HepG2 (cell line): ENCODE results near the gene P2RX3. TPM values are rescaled to one million over a fixed set of nuclear protein-coding genes. Genes with fewer than 3 reads are reported as not detected.
A peak's percentile ranks its signal among the peaks of the same experiment; 100 is the strongest.

Source experiments
- BRD4 ChIP-seq: sonication (generic); formaldehyde crosslinking; IDR thresholded peaks from 2 replicates; pipeline ENCODE4 v1.4.0; 2020; ENCODE audit warnings: missing genetic modification reagents
- EEA1 ChIP-seq: sonication (generic); formaldehyde crosslinking; IDR thresholded peaks from 2 replicates; pipeline ENCODE4 v1.5.1; 2020; ENCODE audit warnings: mild to moderate bottlenecking, missing genetic modification reagents, borderline replicate concordance
- EED ChIP-seq: sonication (generic); formaldehyde crosslinking; IDR thresholded peaks from 2 replicates; pipeline ENCODE4 v1.5.0; 2020; ENCODE audit warnings: mild to moderate bottlenecking, missing genetic modification reagents
- FOXO1 ChIP-seq: sonication (generic); formaldehyde crosslinking; IDR thresholded peaks from 2 replicates; pipeline ENCODE4 v1.4.0; 2020; ENCODE audit warnings: missing genetic modification reagents
- IKZF4 ChIP-seq: sonication (generic); formaldehyde crosslinking; IDR thresholded peaks from 2 replicates; pipeline ENCODE4 v1.5.1; 2020; ENCODE audit warnings: borderline replicate concordance, mild to moderate bottlenecking, low read depth, missing genetic modification reagents; ENCODE audit errors: not compliant biosample characterization
- KLF13 ChIP-seq: sonication (generic); formaldehyde crosslinking; IDR thresholded peaks from 2 replicates; pipeline ENCODE4 v1.4.0; 2020; ENCODE audit warnings: mild to moderate bottlenecking, missing genetic modification reagents
- MEIS2 ChIP-seq: sonication (generic); formaldehyde crosslinking; IDR thresholded peaks from 2 replicates; pipeline ENCODE4 v1.9.0; 2021; ENCODE audit warnings: mild to moderate bottlenecking, missing genetic modification reagents
- PTBP1 ChIP-seq: fragments of 200-400 bp; formaldehyde crosslinking; IDR thresholded peaks from 2 replicates; pipeline ENCODE4 v1.6.1; 2018; ENCODE audit warnings: low read length, low read depth; ENCODE audit not compliant: poor library complexity, severe bottlenecking
- SALL1 ChIP-seq: sonication (generic); formaldehyde crosslinking; IDR thresholded peaks from 2 replicates; pipeline ENCODE4 v1.8.0; 2022; ENCODE audit warnings: mild to moderate bottlenecking, missing genetic modification reagents
- ZNF775 ChIP-seq: sonication (generic); formaldehyde crosslinking; IDR thresholded peaks from 2 replicates; pipeline ENCODE4 v1.4.0; 2020; ENCODE audit warnings: missing genetic modification reagents, mild to moderate bottlenecking, moderate library complexity, borderline replicate concordance
- ZNF782 ChIP-seq: sonication (generic); formaldehyde crosslinking; IDR thresholded peaks from 2 replicates; pipeline ENCODE4 v1.4.0; 2020; ENCODE audit warnings: missing genetic modification reagents, mild to moderate bottlenecking, borderline replicate concordance
- polyA plus RNA-seq, 8 experiments: library from polyadenylated mRNA; depleted of rRNA in 3 of 8; stranded (reverse) in 7 of 8; unstranded in 1 of 8; fragments of >200 nt; fragmentation: Illumina TruSeq in 4 of 8; extraction: Trizol in 4 of 8; gene quantifications; 2 replicates each; pipeline versions ENCODE4 v1.2.1 to v1.2.3, GENCODE V29; 2011 to 2016; ENCODE audit warnings: low read depth in 4 of 8, missing spikeins in 1 of 8, mixed read lengths in 1 of 8; ENCODE audit not compliant: insufficient read depth in 1 of 8
- total RNA-seq, 5 experiments: library from RNA; depleted of rRNA; stranded (reverse); fragments of >200 nt; fragmentation: Illumina TruSeq; extraction: Trizol; gene quantifications; 2 replicates each; pipeline ENCODE4 v1.2.3, GENCODE V29; 2016; ENCODE audit warnings: low read depth in 1 of 5
- TF ChIP-seq, protein P1 (sequence below): sonication (generic); formaldehyde crosslinking; IDR thresholded peaks from 2 replicates; pipeline ENCODE4 v1.4.0; 2020; ENCODE audit warnings: mild to moderate bottlenecking, missing genetic modification reagents
- TF ChIP-seq, protein P2 (sequence below): sonication (generic); formaldehyde crosslinking; conservative IDR thresholded peaks from 2 replicates; pipeline ENCODE4 v1.8.0; 2022; ENCODE audit warnings: missing genetic modification reagents
- TF ChIP-seq, protein P3 (sequence below): sonication (generic); formaldehyde crosslinking; IDR thresholded peaks from 2 replicates; pipeline ENCODE4 v1.4.0; 2020; ENCODE audit warnings: missing genetic modification reagents
- TF ChIP-seq, protein P4 (sequence below): sonication (generic); formaldehyde crosslinking; IDR thresholded peaks from 2 replicates; pipeline ENCODE4 v1.8.0; 2022; ENCODE audit warnings: missing genetic modification reagents, mild to moderate bottlenecking, inconsistent platforms, borderline replicate concordance
- TF ChIP-seq, protein P5 (sequence below): sonication (generic); formaldehyde crosslinking; IDR thresholded peaks from 2 replicates; pipeline ENCODE4 v1.5.1; 2020; ENCODE audit warnings: mild to moderate bottlenecking, missing genetic modification reagents, moderate library complexity
- TF ChIP-seq, protein P6 (sequence below): sonication (generic); formaldehyde crosslinking; IDR thresholded peaks from 2 replicates; pipeline ENCODE4 v1.8.0; 2022; ENCODE audit warnings: low read depth, missing genetic modification reagents
- TF ChIP-seq, protein P7 (sequence below): sonication (generic); formaldehyde crosslinking; IDR thresholded peaks from 2 replicates; pipeline ENCODE4 v1.5.1; 2020; ENCODE audit warnings: missing genetic modification reagents, mild to moderate bottlenecking, borderline replicate concordance

Gene P2RX3
- total and polyA plus RNA-seq, 2 of the 13 experiments (the other 11 are each of a cell fraction or from before 2014, with no cell fraction given), result 0.08 TPM; not detected in 1

DNA sequence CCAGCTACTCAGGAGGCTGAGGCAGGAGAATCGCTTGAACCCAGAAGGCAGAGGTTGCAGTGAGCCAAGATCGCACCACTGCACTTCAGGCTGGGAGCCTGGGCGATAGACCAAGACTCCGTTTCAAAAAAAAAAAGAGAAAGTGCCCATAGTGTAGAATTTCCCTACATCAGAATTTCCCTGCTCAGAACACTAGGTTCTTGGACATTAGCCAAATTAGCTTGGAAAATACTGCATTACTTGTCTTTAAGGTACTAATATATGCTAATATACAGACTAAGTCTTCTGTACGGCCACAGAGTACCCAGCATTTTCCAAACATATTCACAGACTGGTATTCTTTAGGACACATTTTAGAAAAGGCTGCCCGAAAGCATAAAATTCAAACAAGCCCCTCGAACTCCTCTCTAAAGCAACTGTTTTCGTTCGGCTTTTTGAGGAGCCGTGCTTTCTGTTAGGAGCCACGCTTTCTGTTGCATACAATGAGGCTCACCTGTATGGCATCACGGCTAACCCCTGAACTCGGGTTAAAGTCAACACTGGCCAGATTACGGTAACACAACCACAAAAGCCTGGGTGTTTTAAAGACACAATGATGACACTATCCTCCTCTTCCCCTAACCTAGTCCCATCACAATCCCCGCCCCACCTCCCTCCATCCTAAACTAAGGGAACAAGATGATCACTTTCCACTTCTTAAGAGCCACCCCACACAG is 31.8 kb upstream of the P2RX3 start (continued):
- TF ChIP-seq, protein P1, sequence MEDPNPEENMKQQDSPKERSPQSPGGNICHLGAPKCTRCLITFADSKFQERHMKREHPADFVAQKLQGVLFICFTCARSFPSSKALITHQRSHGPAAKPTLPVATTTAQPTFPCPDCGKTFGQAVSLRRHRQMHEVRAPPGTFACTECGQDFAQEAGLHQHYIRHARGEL, result no peak
- TF ChIP-seq SALL1 (CRISPR knock-in tag) (no peak), FOXO1 (peak; percentile 49; the same call in 1 of the 2 replicates), PTBP1 (no peak), ZNF775 (CRISPR knock-in tag) (no peak), KLF13 (CRISPR knock-in tag) (no peak), EED (CRISPR knock-in tag) (no peak), ZNF782 (CRISPR knock-in tag) (no peak), EEA1 (CRISPR knock-in tag) (no peak), MEIS2 (no peak), BRD4 (CRISPR knock-in tag) (no peak), IKZF4 (CRISPR knock-in tag) (no peak)
- TF ChIP-seq, protein P2, sequence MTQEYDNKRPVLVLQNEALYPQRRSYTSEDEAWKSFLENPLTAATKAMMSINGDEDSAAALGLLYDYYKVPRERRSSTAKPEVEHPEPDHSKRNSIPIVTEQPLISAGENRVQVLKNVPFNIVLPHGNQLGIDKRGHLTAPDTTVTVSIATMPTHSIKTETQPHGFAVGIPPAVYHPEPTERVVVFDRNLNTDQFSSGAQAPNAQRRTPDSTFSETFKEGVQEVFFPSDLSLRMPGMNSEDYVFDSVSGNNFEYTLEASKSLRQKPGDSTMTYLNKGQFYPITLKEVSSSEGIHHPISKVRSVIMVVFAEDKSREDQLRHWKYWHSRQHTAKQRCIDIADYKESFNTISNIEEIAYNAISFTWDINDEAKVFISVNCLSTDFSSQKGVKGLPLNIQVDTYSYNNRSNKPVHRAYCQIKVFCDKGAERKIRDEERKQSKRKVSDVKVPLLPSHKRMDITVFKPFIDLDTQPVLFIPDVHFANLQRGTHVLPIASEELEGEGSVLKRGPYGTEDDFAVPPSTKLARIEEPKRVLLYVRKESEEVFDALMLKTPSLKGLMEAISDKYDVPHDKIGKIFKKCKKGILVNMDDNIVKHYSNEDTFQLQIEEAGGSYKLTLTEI (CRISPR knock-in tag), result no peak
- TF ChIP-seq, protein P3, sequence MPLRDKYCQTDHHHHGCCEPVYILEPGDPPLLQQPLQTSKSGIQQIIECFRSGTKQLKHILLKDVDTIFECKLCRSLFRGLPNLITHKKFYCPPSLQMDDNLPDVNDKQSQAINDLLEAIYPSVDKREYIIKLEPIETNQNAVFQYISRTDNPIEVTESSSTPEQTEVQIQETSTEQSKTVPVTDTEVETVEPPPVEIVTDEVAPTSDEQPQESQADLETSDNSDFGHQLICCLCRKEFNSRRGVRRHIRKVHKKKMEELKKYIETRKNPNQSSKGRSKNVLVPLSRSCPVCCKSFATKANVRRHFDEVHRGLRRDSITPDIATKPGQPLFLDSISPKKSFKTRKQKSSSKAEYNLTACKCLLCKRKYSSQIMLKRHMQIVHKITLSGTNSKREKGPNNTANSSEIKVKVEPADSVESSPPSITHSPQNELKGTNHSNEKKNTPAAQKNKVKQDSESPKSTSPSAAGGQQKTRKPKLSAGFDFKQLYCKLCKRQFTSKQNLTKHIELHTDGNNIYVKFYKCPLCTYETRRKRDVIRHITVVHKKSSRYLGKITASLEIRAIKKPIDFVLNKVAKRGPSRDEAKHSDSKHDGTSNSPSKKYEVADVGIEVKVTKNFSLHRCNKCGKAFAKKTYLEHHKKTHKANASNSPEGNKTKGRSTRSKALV (CRISPR knock-in tag), result no peak
- TF ChIP-seq, protein P4, sequence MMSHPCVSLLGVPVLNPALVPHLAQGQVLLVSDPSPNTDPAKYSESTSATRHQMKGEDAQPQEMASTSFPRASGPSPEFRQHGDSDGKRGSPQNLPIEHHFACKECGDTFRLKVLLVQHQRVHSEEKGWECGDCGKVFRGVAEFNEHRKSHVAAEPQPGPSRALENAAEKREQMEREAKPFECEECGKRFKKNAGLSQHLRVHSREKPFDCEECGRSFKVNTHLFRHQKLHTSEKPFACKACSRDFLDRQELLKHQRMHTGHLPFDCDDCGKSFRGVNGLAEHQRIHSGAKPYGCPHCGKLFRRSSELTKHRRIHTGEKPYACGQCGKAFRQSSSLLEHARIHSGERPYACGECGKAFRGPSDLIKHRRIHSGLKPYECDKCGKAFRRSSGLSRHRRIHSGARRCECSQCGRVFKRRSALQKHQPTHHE (CRISPR knock-in tag), result no peak
- TF ChIP-seq, protein P5, sequence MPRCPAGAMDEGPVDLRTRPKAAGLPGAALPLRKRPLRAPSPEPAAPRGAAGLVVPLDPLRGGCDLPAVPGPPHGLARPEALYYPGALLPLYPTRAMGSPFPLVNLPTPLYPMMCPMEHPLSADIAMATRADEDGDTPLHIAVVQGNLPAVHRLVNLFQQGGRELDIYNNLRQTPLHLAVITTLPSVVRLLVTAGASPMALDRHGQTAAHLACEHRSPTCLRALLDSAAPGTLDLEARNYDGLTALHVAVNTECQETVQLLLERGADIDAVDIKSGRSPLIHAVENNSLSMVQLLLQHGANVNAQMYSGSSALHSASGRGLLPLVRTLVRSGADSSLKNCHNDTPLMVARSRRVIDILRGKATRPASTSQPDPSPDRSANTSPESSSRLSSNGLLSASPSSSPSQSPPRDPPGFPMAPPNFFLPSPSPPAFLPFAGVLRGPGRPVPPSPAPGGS (CRISPR knock-in tag), result no peak
- TF ChIP-seq, protein P6, sequence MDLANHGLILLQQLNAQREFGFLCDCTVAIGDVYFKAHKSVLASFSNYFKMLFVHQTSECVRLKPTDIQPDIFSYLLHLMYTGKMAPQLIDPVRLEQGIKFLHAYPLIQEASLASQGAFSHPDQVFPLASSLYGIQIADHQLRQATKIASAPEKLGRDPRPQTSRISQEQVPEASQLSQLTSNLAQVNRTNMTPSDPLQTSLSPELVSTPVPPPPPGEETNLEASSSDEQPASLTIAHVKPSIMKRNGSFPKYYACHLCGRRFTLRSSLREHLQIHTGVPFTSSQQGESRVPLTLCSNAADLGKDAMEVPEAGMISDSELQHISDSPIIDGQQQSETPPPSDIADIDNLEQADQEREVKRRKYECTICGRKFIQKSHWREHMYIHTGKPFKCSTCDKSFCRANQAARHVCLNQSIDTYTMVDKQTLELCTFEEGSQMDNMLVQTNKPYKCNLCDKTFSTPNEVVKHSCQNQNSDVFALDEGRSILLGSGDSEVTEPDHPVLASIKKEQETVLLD (CRISPR knock-in tag), result no peak
- TF ChIP-seq, protein P7, sequence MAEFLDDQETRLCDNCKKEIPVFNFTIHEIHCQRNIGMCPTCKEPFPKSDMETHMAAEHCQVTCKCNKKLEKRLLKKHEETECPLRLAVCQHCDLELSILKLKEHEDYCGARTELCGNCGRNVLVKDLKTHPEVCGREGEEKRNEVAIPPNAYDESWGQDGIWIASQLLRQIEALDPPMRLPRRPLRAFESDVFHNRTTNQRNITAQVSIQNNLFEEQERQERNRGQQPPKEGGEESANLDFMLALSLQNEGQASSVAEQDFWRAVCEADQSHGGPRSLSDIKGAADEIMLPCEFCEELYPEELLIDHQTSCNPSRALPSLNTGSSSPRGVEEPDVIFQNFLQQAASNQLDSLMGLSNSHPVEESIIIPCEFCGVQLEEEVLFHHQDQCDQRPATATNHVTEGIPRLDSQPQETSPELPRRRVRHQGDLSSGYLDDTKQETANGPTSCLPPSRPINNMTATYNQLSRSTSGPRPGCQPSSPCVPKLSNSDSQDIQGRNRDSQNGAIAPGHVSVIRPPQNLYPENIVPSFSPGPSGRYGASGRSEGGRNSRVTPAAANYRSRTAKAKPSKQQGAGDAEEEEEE (CRISPR knock-in tag), result no peak
